HK-2 (cell line): Measurements from ENCODE around the gene COL23A1.
"Not testable (repeated sequence)": the region's sequence is repeated elsewhere in the genome, so short reads cannot be mapped to it uniquely, and the experiment has no call there.

Source experiments
- DNase-seq: peaks from one replicate; pipeline ENCODE4 v3.0.0-alpha.2; 2018; ENCODE audit not compliant: unreplicated experiment

COL23A1 gene

DNA sequence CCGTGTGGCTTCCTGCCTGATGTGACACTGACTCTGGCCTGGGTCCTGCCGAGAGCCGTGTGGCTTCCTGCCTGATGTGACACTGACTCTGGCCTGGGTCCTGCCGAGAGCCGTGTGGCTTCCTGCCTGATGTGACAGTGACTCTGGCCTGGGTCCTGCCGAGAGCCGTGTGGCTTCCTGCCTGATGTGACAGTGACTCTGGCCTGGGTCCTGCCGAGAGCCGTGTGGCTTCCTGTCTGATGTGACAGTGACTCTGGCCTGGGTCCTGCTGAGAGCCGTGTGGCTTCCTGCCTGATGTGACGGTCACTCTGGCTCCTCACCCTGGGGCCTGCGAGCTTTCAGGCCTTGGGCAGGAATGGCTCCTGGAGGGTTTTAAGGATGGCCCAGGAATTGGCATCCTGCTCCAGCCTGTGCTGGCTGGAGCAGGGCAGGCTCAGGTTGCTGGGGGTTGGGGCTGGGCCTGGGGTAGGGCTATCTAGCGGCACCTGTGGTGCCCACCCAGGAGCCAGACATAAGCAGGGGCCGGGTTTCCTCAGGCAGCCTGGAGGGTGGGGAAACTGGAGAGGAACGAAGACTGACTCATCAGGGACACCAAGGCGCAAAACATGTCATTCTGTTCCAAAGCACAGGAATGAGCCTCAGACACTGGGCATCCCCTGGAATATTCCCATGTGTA, 350.4 kb downstream of the COL23A1 start:
- not testable (repeated sequence) for DNase-seq

DNA sequence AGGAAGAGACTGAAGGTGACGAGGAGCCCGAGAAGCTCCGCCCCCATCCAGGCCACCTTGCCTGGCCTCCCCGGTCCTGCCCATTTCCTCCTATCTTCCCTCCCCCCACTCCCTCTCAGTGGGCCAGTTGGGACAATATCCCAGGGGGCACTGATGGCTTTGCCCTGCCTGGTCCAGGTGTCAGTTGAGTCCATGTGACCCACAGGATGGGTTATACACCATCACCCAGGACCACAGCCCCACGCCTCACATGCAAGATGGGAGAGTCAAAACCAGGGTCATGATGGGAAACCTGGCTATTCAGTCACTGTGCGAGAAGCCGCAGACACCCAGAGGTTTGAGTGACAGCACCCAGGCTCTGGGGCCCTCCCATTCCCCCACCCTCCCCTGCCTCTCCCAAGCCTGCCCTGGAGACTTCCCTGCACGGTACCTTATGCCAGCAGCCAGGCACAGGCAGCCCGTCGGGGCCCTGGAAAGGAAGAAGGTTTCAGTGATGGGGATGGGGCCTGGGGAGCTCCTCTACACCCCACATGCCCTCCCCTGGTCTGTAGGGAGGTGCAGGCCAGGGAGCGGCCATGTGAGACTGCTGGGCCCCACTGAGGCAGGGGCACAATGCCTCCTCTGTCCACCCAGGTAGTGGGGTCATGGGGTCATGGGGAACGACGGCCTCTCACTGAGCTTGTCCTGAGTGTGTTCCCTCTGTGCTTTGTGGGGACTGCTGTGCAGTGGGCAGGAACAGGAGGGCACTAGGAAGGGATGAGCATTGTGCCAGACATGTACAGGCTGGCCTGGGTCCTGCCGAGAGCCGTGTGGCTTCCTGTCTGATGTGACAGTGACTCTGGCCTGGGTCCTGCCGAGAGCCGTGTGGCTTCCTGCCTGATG, 351.2 kb downstream of the COL23A1 start:
- DNase-seq = no peak

DNA sequence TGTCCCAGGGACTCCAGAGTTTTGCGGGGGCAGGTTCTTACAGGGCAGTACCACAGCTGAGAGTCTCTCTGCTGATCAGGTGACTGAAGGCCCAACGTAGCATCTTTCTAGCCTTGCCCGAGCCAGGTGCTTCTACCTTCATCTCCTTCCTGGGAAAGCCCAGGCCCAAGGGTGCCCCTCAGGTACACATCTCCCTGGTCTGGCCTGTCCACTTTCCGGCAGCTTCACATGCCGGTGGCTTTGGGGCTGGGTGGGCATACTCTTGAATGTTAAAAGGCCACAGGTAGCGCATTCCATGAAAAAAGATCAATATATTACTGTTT, 351.9 kb downstream of the COL23A1 start:
- no peak for DNase-seq

DNA sequence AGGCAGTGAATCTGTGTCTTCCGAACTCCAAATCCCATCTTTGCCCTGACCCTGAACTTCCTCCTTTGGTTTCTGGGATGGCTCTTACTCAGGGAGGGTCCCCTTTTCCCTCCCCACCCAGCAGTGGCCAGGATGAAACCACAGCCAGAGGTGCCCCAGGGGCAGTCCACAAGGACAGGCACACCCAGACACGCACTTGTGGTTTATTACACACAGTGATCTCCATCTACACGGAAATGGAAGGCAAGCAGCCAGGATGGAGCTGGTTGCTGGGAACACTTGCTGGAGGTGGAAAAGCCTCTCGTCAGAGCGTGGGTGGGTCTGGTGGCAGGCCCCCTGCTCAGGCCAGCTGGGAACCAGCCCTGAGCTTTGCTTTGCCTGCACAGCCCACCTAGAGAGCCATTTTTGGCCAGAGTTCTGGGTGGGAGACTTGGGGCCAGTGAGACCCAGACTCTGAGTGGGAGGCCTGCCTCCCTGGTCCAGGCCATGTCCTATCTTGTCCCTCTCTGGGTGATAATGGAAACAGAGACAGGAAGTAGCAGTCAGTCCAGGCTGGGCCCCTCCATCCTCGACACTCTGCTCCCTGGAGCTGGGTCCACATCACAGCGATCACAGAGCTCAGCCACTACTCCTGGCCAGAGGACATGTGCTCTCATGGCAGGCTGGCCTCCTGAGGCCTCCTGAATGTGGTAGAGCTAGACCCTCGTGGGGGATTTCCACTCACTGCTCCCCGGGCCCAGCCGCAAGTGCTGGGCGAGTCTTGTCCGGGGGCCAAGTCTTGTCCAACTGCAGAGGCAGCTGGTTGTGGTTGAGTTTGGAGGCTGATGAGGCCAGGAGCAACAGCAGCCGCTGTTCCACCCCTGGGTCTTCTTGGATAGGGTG, 352.5 kb downstream of the COL23A1 start:
- no peak for DNase-seq

DNA sequence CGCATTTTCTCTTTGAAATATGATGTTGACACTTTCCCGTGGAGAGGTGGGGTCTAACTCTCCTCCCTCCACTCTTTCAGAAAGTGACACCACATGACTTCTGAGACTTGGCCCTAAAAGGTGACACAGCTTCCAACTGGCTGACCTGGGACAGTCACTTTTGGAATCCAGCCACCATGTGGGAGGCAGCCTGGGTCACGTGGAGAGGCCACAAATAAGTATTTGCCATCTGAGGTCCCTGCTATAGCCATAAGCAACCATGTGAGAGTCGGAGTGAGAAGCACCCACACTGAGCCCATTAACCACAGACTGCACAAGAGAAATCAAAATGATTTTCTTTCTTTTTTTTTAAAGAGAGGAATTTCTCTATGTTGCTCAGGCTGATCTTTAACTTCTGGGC, 353.5 kb downstream of the COL23A1 start:
- DNase-seq = no peak

DNA sequence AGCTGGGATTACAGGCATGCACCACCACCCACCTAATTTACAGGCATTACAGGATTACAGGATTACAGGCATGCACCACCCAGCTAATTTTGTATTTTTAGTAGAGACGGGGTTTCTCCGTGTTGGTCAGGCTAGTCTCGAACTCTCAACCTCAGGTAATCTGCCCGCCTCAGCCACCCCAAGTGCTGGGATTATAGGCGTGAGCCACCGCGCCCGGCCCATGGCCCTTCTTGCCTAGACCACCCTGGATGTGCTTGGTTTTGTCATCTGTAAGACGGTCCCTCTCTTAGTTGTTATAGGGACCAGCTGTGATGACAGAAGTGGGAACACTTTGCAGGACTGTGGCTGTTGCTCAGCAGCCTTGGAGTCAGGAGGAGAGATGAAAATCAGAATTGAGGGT, 354.1 kb downstream of the COL23A1 start:
- no peak for DNase-seq

DNA sequence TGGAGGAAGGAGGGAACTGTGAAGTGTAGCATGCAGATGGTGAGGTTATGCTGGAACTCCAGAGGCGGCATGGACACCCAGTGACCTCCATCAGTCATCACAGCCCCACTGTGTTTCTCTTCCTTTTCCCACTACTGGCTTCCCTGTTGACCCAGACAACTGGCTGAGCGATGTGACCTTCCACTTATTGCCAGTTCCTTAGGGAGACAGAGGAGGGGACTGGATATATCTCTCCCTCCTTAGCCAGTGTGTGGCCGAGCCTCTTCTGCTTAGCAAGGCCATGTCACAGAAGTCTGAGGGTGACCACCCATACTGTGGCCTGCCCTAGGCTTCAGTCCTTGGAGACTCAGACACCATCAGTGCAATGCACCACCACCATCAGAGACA, 354.6 kb downstream of the COL23A1 start:
- no peak for DNase-seq

DNA sequence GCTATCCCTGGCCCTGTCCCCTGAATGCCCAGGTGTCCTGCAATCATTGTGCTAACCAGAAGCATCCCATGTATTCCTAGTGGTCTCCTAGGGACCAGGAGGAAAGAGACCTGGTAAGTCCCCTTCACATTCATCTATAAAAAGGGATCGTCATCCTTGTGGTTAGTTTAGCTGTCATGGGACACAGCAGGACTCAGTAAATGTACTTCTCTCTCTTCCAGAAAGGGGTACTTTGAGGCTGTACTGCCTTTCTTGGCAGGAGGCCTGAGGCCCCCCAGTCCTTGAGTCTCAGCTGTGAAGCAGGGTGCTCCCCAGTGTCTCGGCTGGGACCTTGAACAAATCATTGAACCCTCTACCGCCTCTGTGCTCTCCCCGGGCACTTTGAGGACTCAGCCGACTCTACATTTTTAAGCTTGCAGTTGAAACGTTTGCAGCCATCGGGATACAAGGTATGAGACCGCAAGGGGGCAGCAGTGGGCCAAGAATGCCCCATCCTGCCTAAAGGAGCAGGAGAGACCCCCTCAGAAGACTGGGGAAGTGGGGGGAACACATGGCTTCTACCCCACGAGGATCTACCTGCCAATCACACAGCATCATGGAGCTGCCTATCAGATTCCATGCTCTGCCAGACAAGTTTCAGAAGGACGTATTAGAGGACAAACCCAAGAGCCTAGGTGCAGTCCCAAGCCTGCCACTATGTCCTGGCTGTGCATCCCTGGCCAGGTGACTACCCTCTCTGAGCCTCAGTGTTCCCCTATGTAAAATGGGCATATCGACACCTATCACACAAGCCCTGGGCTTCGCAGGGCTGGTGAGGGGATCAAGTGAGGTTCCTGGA, 355.2 kb downstream of the COL23A1 start:
- DNase-seq = peak; percentile 27

DNA sequence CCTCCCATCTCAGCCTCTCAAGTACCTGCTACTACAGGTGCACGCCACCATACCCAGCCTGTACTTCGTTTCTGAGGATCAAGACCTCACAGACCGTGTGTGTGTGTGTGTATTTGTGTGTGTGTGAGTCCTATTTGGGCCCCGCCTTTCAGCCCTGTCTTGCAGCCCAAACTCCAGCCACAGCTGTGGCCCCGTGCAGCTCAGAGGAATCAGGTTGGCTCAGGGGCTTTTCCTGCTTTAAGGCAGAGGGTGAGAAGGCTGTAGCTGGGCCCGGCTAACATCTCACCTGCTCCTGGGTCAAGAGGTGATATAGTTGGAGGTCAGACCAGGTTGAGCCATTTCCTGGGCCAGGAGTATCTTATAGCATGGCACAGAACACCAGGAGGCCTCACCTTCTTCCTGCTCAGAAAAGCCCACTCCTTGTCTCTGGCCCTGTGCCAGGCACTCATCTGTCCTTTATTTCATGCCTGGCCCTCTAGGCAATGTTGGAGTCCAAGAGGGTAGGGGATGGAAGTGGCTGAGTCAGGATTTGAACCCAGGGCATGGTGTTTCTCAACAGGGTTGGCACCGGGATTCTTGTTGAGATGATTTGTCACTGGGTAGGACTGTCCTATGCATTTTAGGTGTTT, 356.0 kb downstream of the COL23A1 start:
- DNase-seq = no peak

DNA sequence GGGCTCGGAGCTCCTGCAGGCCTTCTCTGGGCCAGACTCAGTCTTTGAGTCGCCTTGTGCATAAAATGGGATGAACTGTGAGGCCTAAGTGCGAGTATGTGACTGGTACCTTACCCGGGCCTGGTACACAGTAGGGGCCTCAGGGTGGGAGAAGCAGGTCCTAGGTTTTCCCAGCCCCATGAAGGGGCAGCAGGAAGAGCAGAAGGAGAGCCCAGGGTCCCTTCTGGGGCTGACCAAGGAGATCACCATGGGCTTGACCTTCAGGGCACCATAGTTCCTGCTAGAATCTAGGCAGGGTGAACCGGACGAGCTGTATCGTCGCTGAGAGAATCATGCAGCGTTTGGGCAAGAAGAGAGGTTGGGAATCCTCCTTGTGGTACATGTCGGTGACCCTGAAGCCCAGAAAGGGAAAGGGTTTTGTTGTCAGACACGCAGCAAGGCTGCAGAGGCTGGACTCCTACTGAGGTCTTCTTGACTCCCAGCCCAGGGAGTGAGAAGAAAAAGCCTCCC, 357.2 kb downstream of the COL23A1 start:
- DNase-seq = no peak

DNA sequence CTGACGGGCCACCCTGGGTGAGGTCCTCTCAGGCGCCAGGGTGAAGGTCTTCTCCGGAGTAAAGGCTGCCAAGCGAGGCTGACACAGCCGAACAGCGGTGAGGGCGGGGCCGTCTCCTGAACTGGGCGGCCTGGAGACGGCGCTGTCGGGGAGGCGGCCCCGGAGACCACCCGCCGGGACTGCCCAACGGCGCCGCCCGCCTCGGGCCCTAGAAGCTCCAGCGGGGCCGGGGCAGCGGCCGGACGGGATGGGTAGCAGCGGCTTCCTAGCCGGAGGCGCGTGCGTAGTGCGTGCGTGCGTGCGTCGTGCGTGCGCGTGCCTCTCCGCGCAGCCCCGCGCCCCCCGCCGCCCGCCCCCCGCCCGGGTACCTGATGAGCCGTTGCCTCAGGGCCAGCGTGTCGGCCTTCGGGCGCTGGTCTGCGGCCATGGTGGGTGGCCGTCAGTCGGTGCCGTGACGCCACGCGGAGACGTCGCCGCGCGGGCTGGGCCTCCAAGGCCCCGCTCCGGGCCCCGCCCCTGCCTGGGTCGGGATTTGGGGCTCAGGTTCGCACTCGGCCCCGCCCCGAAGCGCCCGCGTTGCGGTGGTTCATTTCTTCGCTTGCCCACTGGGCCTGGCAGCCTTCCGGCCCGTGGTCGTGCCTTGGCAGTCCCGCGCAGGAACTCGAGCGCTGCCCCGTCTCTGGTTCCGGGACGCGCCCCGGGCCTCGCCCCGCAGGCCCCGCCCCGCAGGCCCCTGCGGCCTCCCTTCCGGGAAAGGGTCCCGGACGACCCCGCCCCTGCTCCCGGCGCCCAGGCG, 357.9 kb downstream of the COL23A1 start, which contains the start of gene PHYKPL:
Gene PHYKPL, minus strand, starts transcription at position 679 of the 796 bp plus-strand sequence. Its CDS starts 252 bp downstream, at position 427.
- DNase-seq = peak; percentile 64

DNA sequence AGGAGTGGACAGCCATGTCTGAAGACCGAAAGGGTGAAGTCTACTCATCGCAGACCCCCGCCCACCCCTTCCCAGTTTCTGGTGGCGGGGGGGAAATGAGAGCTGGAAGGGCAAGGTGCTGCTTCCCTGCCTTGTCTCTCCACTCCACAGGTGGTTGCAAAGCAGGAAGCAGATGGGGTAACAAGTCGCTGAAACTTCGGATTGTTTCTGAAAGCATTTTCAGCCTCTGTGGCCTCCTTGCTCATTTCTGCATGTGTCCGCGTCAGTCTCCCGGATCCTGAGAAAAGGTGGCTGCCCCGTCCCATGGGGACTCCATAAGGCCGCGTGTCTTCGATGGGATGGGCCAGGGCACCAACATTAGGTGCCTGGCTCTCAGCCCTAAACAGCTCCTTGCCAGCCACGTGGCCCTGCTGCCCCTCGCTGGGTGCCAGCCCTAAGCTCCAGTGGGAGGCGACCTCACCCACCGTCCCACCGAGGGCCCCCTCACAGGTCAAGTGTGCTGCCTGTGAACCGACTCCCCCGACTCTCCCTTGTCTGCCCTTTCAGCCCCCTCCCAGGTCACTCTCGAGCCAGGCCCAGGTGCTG, 358.6 kb downstream of the COL23A1 start:
- no peak for DNase-seq

DNA sequence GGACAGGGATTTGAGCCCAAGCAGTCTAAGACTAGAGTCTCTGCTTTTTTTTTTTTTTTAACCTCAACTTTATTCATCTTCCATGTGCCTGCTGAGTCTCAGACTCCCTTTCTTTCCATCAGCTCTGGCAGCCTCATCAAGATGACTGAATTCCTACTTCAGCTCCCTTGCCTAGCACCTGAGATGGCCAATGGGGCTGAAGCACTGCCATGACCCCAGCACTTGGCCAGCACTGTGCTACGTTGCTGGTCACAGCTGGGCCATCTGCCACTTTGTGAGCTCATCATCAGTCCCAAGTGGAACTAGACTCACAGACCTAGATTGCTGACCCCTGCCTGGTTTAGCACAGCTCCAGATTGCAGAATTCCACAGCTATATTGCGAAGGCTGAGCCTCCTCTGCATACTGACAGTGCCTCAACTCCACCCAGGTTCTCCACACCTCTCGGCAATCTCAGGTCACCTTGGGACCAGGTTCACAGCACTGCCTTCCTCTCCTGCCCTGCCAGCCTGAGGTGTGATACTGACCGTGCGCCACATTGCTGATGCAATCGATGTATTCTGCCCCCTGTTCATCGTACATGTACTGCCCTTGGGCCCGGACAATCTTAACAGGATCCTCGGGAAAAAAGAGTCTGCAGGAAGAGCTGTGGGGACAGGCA, 359.2 kb downstream of the COL23A1 start:
- DNase-seq = no peak

DNA sequence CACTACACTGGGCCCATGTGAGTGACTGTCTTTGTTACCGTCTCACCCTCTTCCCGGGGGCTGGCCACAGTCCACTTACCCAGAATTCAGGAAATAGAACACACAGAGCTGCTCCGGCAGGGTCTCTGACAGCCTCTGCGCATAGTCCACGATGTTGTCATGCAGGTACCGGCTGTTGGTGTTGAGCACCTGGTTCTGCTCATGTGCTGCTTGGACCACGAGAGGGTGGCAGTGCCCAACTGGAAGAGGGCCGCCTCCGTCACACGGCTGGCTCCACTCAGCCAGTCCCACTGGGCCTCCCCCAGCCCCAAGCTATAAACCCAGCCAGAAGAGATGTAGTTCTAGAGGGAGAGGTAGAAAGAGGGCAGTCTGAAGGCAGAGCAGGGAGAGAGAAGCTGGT, 360.3 kb downstream of the COL23A1 start:
- DNase-seq = no peak

DNA sequence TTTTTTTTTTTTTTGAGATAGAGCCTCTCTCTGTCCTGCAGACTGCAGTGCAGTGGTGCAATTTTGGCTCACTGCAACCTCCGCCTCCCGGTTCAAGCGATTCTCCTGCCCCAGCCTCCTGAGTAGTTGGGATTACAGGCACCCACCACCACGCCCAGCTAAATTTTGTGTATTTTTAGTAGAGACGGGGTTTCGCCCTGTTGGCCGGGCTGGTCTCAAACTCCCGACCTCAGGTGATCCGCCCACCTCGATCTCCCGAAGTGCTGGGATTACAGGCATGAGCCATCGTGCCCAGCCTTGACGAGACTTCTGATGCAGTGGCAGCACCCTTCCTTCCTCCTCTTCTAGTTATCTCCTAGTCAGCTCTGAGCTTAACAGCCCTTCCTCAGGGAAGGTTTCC, 361.1 kb downstream of the COL23A1 start:
- not testable (repeated sequence) for DNase-seq

DNA sequence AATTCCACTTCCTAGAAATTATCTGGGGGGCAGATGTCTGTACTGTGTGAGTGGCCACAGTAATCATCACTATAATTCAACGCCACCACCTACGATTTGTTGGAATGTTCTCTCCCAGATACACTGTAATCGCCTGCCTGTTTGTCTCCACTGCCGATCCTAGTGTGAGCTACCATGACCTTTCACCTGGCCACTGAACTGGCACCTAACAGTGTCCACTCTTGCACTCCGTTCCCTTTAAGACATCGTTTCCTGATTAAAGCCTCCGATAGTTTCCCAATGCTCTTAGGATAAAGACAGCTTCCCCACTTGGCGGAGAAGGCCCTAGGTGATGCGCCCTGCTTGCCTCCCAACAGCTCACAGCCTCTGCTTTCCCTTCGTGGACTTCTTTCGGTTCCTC, 361.6 kb downstream of the COL23A1 start:
- no peak for DNase-seq

DNA sequence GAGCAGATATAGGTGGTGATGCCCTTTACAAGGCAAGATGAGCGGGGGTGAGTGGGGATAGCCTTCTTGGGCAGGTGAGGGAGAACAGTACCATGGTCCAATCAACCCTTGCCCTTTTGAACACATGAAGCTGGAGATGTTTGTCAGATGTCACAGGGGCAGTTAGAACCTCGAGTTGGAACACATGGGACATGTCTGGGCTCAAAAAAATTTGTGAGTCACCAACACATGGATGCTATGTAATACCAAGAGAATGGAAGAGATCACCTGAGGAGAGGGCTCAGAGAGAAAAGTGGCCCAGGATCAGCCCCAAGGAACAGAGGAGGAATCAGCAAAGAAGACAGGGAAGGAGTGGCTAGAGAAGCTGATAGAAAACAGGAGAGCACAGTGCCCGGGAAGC, 362.3 kb downstream of the COL23A1 start:
- DNase-seq = no peak

DNA sequence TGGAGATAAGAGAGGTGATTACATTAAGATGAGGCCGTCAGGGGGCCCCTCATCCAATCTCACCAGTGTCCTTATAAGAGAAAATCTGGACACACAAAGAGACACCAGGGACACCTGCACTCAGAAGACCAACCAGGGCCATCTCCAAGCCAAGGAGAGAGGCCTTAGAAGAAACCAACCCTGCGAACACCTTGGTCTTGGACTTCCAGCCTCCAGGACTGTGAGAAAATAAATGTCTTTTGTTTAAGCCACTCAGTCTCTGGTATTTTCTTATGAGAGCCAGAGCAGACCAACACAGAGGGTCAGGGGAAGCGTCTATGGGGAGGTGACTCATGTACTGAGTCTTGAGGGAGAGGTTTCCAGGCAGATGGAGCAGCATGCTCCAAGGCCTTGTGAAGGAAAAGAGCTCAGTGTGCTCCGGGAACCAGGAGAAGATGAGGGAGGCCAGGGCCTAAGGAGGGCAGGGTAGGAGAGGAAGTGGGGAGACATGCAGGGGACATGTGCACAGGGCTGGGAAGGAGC, 363.0 kb downstream of the COL23A1 start:
- no peak for DNase-seq

DNA sequence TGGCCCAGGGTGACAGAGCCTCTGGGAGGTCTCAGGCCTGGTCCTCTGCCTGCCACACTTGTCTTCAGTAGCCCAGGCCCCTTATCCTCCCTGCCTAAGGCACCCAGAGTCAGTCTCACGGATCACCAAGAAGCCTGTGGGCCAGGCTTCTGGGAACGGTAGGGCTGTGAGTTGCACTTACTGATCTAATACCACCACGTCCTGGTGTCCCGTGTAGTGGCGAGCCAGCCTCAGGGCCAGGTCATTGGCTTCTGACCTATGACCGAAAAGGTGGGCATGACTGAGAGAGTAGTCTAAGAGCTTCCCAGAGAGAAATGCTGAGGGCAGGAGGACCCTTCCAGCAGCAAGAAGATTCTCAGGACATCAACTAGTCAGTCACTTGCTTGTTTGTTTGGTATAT, 365.0 kb downstream of the COL23A1 start:
- no peak for DNase-seq
